GM18870 (cell line): Measurements from ENCODE around the gene AREL1.
"Not testable (repeated sequence)": the region's sequence is repeated elsewhere in the genome, so short reads cannot be mapped to it uniquely, and the experiment has no call there.

Source experiments
- ATAC-seq: cut with Tn5 transposase; IDR thresholded peaks from one replicate; pipeline ENCODE4 v1.9.1; 2021; ENCODE audit warnings: moderate library complexity; ENCODE audit not compliant: unreplicated experiment

Gene AREL1, protein sequence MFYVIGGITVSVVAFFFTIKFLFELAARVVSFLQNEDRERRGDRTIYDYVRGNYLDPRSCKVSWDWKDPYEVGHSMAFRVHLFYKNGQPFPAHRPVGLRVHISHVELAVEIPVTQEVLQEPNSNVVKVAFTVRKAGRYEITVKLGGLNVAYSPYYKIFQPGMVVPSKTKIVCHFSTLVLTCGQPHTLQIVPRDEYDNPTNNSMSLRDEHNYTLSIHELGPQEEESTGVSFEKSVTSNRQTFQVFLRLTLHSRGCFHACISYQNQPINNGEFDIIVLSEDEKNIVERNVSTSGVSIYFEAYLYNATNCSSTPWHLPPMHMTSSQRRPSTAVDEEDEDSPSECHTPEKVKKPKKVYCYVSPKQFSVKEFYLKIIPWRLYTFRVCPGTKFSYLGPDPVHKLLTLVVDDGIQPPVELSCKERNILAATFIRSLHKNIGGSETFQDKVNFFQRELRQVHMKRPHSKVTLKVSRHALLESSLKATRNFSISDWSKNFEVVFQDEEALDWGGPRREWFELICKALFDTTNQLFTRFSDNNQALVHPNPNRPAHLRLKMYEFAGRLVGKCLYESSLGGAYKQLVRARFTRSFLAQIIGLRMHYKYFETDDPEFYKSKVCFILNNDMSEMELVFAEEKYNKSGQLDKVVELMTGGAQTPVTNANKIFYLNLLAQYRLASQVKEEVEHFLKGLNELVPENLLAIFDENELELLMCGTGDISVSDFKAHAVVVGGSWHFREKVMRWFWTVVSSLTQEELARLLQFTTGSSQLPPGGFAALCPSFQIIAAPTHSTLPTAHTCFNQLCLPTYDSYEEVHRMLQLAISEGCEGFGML

GRCh38 chr14:74712499-74713394 is at the start of gene AREL1, which contains the start of gene FCF1:
AREL1 (minus strand) TSS chr14:74713080; CDS start chr14:74685615, 27,465 bp downstream.
FCF1 (plus strand) TSS chr14:74713144; CDS start chr14:74713198, 54 bp downstream.
- peak; percentile 82 for ATAC-seq

- ATAC-seq: not testable (repeated sequence)
Observed at GRCh38 chr14:74758505-74758904, 45.6 kb upstream of the AREL1 start.

DNA sequence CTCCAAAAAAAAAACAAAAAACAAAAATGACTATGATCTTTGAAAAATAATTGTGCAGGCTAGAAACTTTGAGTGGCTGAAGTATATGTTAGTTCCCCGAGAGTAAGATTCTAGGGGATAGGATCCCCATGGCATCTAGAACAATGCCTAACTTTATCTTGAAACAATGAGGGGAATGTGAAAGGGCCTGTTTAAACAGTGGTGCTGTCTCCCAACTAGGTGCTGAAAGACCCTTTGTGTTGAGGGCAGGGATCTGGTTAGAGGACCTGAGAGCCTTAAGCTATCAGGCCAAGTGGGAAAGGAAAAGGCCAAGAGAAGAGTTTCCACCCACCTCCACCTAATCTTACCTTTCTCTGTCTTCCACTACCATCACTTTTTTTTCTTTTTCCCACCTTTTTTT is 43.4 kb upstream of the AREL1 start:
- no peak for ATAC-seq

DNA sequence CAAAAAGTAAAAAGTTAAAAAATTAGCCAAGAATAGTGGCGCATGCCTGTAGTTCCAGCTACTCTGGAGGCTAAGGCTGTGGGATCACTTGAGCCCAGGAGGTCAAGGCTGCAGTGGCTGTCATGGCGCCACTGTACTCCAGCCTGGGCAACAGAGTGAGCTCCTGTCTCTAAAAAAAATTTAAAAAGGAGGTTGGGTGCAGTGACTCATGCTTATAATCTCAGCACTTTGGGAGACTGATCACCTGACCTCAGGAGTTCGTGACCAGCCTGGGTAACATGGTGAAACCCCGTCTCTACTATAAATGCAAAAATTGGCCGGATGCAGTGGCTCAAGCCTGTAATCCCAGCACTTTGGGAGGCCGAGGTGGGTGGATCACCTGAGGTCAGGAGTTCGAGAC is 42.0 kb upstream of the AREL1 start:
- no peak for ATAC-seq

DNA sequence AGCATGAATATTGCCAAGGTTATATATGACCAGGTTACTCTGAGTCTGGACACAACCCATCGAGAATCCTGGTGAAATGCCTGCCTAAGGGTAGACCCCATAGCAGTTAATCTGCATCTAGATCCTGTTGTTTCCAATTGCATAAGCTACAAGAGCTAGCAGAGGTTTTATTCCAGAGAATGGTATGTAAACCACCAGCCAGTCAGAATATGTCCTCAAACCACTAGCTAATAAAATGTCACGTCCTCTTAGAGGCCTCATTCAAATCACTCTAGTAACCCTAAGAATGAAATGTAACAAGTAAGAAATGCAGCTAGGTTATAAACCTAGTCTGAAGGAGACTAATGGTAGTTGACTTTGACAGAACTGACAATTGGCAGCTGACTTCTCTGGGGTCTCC is 41.3 kb upstream of the AREL1 start:
- no peak for ATAC-seq

- ATAC-seq: no peak
Observed at GRCh38 chr14:74747237-74747636, 34.4 kb upstream of the AREL1 start.

DNA sequence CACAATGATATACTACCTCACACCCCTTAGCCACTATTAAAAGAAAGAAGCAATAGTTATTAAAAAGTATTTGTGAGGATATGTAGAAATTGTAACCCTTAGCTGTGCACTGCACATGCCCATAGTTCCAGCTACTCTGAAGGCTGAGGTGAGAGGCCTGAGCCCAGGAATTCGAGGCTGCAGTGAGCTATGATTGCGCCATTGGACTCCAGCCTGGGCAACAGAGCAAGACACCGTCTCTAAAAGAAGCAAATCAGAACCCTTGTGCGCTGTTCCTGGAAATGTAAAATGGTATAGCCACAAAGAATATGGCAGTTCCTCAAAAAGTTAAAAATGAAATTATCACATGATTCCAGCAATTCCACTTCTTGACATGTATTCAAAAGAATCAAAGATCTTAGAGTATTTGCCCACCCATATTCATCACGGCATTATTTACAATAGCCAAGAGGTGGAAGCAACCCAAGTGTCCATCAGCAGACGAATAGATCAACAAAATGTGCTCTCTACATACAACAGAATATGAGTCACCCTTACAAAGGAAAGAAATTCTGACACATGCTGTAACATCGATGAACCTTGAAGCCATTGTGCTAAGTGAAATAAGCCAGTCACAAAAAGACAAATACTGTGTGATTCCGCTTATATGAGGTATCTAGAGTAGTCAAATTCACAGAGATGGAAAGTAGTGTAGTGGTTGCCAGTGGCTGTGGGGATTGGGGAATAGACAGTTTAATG is 26.6 kb upstream of the AREL1 start:
- ATAC-seq: no peak

DNA sequence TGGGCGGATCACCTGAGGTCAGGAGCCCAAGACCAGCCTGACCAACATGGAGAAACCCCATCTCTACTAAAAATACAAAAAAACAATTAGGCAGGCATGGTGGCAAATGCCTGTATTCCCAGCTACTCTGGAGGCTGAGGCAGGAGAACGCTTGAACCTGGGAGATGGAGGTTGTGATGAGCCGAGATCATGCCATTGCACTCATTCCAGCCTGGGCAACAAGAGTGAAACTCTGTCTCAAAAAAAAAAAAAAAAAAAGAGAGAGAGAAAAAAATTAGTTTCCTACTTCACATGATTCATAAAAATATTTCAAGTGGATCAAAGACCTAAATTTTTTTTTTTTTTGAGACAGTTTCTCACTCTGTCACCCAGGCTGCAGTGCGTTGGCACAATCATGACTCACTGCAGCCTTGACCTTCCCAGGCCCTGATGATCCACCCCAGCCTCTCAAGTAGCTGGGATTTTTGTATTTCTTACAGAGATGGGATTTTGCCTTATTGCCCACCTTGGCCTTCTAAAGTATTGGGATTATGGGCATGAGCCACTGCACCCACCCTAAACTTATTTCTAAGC is 25.0 kb upstream of the AREL1 start:
- no peak for ATAC-seq

DNA sequence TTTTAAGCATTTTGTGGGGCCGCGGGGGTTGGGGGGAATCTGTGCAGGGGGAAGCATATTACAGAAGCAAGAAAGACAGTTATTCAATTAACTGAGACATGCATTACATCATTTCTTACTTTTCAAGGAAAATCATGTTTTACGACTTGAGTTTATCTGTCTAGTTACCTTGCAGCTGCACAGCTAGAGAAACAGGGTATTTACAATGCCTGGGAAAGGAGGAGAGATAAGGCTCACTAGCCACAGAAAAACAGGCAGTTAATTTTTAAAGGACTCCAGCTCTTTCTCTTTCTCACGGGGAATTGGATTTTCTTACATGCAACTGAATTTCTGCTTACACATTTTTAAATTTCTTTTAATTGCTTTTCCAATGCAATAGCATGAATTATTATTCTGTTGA is 22.2 kb upstream of the AREL1 start:
- no peak for ATAC-seq

DNA sequence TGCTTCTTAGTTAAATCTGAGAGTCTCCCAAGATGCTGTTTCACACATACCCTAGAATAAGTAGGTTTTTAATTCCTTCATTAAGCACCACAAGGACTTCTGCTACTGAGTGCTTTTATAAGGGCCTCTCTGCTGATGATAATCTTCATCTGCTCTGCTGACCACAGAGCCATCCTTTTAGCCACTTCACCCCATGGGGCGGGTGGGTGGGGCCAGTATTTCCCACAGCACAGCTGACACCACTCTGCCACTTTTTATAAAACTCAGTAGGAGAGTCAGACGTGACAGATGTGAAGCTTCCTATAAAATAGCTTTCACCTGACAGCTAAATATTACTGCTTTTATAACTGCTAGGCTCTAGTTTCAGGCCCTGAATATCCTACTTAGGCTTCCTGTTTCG is 20.3 kb upstream of the AREL1 start:
- no peak for ATAC-seq

- ATAC-seq: no peak
Observed at GRCh38 chr14:74732387-74732786, 19.5 kb upstream of the AREL1 start.

- ATAC-seq: no peak
Observed at GRCh38 chr14:74723134-74723533, 10.3 kb upstream of the AREL1 start.

- ATAC-seq: no peak
Observed at GRCh38 chr14:74720526-74720925, 7.6 kb upstream of the AREL1 start.

GRCh38 chr14:74713395-74713735 is 485 bp upstream of the AREL1 start:
- ATAC-seq: no peak

GRCh38 chr14:74711651-74712050 is 1.2 kb downstream of the AREL1 start:
- no peak for ATAC-seq

- no peak for ATAC-seq
Observed at GRCh38 chr14:74710480-74710879, 2.4 kb downstream of the AREL1 start.

DNA sequence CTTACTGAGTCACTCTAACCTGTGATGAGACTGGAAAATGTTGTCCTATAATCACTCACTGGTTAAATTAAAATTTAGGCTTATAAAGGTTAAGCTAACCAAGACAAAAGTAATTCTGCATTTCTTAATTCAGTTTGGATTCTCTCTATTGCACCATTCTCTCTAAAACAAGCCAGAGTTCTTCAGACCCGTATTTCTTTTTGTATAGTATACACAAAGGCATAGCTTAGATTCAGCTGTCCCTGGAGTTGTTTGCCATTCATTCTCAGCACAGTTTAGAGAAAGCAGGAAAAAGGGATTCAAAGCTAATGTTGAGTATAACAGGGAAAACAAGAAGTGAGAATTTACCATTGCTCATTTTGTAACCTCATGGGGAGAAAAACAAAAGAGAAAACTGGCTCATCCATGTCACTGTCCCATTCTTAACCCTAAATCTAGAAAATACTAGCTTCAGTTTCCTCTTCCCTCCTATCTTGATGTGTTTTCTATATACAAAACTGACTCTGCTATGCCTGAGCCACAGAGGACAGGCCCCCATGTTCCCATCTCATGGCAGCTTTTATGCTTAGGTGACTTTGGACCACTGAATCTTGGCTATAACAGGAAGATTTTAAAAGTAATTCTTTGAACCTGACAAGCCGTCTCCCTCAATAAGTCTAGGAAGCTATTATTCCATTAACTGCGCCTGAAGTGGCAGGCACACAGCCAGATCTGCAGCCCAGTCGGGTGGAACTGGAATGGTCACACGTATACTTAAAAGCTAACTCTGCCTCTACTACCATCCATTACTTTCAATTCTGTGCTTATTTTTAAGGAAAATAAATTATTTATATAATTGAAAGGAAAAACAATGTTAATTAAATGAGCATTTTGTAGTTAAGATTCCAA is 7.0 kb downstream of the AREL1 start:
- ATAC-seq: no peak

DNA sequence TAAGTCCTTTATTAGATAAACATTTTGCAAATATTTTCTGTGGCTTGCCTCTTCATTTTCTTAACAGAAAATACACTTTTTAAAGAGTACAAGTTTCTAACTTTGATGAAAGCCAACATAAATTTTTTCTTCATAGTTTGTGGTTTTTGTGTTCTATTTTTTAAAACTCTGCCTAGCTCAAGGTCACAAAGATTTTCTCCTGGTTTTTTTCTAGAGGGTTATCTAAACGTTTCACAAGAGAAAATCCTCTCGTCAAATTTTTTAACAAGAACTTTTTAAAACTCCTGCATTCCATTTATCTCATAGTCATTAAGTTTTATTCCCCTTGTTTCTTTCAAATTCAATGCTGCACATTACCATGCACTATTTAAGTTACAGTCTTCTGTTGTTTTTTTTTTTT is 8.2 kb downstream of the AREL1 start:
- ATAC-seq: no peak

DNA sequence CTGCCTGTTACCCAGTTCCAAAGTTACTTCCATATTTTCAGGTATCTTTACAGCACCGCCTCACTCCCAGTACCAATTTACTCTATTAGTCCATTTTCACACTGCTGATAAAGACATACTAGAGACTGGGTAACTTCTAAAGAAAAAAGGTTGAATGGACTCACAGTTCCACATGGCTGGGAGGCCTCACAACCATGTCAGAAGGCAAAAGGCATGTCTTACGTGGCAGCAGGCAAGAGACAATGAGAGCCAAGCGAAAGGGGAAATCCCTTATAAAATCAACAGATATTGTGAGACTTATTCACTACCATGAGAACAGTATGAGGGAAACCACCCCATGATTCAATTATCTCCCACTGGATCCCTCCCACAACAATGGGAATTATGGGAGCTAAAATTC is 9.8 kb downstream of the AREL1 start:
- no peak for ATAC-seq
